ENCODE results near the gene MEN1. TPM values are rescaled to one million over a fixed set of nuclear protein-coding genes. Genes with fewer than 3 reads are reported as not detected.

Gene MEN1
- total and polyA plus RNA-seq, 9 of the 15 experiments (the other 6 are each of a cell fraction or from before 2014, with no cell fraction given) = 3.4 to 57.2 (median 19.3) TPM

- TF ChIP-seq ZFP36 (IDR thresholded peaks at IDR 0.05; ENCODE audit: low read depth, low read length, partially characterized antibody) (no peak), NFIX (CRISPR knock-in tag; IDR thresholded peaks at IDR 0.05; ENCODE audit: low read depth) (no peak), ZNF436 (CRISPR knock-in tag; IDR thresholded peaks at IDR 0.05) (no peak), STAT5A (IDR thresholded peaks at IDR 0.05; ENCODE audit: borderline replicate concordance, low read length) (no peak), NFIC (IDR thresholded peaks at IDR 0.05) (no peak), BRD4 (IDR thresholded peaks at IDR 0.05) (no peak), E2F5 (CRISPR knock-in tag; IDR thresholded peaks at IDR 0.05) (no peak), SUPT5H (IDR thresholded peaks at IDR 0.05) (0 out of 2 replicates have a peak, but pooled peaks have one; percentile 39), ARID3B (CRISPR knock-in tag; IDR thresholded peaks at IDR 0.05; ENCODE audit: borderline replicate concordance) (no peak), ZNF121 (CRISPR knock-in tag; conservative IDR thresholded peaks at IDR 0.05) (no peak), ZNF24 (IDR thresholded peaks at IDR 0.05) (no peak), POLR3G (IDR thresholded peaks at IDR 0.05; ENCODE audit: extremely low read depth, insufficient read length, insufficient replicate concordance) (no peak), ARID1B (IDR thresholded peaks at IDR 0.05) (no peak), NCOR1 (IDR thresholded peaks at IDR 0.05) (no peak), USF2 (CRISPR knock-in tag; IDR thresholded peaks at IDR 0.05) (no peak)
- TF ChIP-seq, protein P1, sequence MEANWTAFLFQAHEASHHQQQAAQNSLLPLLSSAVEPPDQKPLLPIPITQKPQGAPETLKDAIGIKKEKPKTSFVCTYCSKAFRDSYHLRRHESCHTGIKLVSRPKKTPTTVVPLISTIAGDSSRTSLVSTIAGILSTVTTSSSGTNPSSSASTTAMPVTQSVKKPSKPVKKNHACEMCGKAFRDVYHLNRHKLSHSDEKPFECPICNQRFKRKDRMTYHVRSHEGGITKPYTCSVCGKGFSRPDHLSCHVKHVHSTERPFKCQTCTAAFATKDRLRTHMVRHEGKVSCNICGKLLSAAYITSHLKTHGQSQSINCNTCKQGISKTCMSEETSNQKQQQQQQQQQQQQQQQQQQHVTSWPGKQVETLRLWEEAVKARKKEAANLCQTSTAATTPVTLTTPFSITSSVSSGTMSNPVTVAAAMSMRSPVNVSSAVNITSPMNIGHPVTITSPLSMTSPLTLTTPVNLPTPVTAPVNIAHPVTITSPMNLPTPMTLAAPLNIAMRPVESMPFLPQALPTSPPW (CRISPR knock-in tag; IDR thresholded peaks at IDR 0.05) = peak; percentile 79
- TF ChIP-seq, protein P2, sequence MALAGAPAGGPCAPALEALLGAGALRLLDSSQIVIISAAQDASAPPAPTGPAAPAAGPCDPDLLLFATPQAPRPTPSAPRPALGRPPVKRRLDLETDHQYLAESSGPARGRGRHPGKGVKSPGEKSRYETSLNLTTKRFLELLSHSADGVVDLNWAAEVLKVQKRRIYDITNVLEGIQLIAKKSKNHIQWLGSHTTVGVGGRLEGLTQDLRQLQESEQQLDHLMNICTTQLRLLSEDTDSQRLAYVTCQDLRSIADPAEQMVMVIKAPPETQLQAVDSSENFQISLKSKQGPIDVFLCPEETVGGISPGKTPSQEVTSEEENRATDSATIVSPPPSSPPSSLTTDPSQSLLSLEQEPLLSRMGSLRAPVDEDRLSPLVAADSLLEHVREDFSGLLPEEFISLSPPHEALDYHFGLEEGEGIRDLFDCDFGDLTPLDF (CRISPR knock-in tag; IDR thresholded peaks at IDR 0.05) = no peak
- TF ChIP-seq, protein P3, sequence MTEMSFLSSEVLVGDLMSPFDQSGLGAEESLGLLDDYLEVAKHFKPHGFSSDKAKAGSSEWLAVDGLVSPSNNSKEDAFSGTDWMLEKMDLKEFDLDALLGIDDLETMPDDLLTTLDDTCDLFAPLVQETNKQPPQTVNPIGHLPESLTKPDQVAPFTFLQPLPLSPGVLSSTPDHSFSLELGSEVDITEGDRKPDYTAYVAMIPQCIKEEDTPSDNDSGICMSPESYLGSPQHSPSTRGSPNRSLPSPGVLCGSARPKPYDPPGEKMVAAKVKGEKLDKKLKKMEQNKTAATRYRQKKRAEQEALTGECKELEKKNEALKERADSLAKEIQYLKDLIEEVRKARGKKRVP (CRISPR knock-in tag; IDR thresholded peaks at IDR 0.05) = no peak
- TF ChIP-seq, protein P4, sequence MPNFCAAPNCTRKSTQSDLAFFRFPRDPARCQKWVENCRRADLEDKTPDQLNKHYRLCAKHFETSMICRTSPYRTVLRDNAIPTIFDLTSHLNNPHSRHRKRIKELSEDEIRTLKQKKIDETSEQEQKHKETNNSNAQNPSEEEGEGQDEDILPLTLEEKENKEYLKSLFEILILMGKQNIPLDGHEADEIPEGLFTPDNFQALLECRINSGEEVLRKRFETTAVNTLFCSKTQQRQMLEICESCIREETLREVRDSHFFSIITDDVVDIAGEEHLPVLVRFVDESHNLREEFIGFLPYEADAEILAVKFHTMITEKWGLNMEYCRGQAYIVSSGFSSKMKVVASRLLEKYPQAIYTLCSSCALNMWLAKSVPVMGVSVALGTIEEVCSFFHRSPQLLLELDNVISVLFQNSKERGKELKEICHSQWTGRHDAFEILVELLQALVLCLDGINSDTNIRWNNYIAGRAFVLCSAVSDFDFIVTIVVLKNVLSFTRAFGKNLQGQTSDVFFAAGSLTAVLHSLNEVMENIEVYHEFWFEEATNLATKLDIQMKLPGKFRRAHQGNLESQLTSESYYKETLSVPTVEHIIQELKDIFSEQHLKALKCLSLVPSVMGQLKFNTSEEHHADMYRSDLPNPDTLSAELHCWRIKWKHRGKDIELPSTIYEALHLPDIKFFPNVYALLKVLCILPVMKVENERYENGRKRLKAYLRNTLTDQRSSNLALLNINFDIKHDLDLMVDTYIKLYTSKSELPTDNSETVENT (CRISPR knock-in tag; IDR thresholded peaks at IDR 0.05) = no peak
Measured at GRCh38 chr11:64777449-64778222, 32.7 kb downstream of the MEN1 start (continued).
